GM23248 (cell line): ENCODE results near the gene TNIP1. TPM values are rescaled to one million over a fixed set of nuclear protein-coding genes. Genes with fewer than 3 reads are reported as not detected.
A peak's percentile ranks its signal among the peaks of the same experiment; 100 is the strongest.

Experiments
- DNase-seq: peaks from one replicate; pipeline ENCODE4 v3.0.0-alpha.2; 2015
- H2AFZ ChIP-seq: fragments of 200-600 bp; sonication (generic); 2 replicates; pipeline ENCODE4 v1.6.1; 2016; ENCODE audit warnings: antibody characterized with exemption
- H3F3A ChIP-seq: fragments of 200-600 bp; sonication (generic); 2 replicates; pipeline ENCODE4 v1.6.1; 2016; ENCODE audit warnings: mild to moderate bottlenecking, antibody characterized with exemption, mixed run types; ENCODE audit not compliant: insufficient read depth
- H3K27ac ChIP-seq: fragments of 200-600 bp; sonication (generic); 2 replicates; pipeline ENCODE4 v1.5.1; 2016; ENCODE audit warnings: mild to moderate bottlenecking
- H3K27me3 ChIP-seq: fragments of 200-600 bp; sonication (generic); replicated peaks from 2 replicates; pipeline ENCODE4 v1.6.1; 2016; ENCODE audit warnings: mild to moderate bottlenecking; ENCODE audit not compliant: insufficient read depth
- H3K36me3 ChIP-seq: fragments of 200-600 bp; sonication (generic); 2 replicates; pipeline ENCODE4 v1.6.1; 2016; ENCODE audit warnings: low read depth, mild to moderate bottlenecking
- H3K4me1 ChIP-seq: fragments of 200-600 bp; sonication (generic); 2 replicates; pipeline ENCODE4 v1.6.1; 2016; ENCODE audit warnings: mild to moderate bottlenecking; ENCODE audit not compliant: insufficient read depth
- H3K4me2 ChIP-seq: fragments of 200-600 bp; sonication (generic); one replicate; pipeline ENCODE4 v1.6.1; 2016; ENCODE audit warnings: mild to moderate bottlenecking; ENCODE audit not compliant: unreplicated experiment
- H3K4me3 ChIP-seq: fragments of 200-600 bp; sonication (generic); 2 replicates; pipeline ENCODE4 v1.5.1; 2016; ENCODE audit warnings: mild to moderate bottlenecking
- H3K79me2 ChIP-seq: fragments of 200-600 bp; sonication (generic); 2 replicates; pipeline ENCODE4 v1.6.1; 2016; ENCODE audit warnings: mild to moderate bottlenecking; ENCODE audit not compliant: insufficient read depth
- H3K9ac ChIP-seq: fragments of 200-600 bp; sonication (generic); 2 replicates; pipeline ENCODE4 v1.6.1; 2016; ENCODE audit warnings: mild to moderate bottlenecking
- H3K9me2 ChIP-seq: fragments of 200-600 bp; sonication (generic); 2 replicates; pipeline ENCODE4 v1.6.1; 2016; ENCODE audit warnings: mixed run types, mild to moderate bottlenecking, moderate library complexity; ENCODE audit not compliant: insufficient read depth
- H3K9me3 ChIP-seq: fragments of 200-600 bp; sonication (generic); one replicate; pipeline ENCODE4 v1.6.1; 2017; ENCODE audit warnings: low read depth
- H4K20me1 ChIP-seq: fragments of 200-600 bp; sonication (generic); 2 replicates; pipeline ENCODE4 v1.6.0; 2016; ENCODE audit not compliant: insufficient read depth
- EZH2 ChIP-seq: fragments of 200-600 bp; sonication (generic); IDR thresholded peaks from 2 replicates; pipeline ENCODE4 v1.6.1; 2018; ENCODE audit warnings: antibody characterized with exemption, mild to moderate bottlenecking; ENCODE audit not compliant: insufficient read depth, poor library complexity, severe bottlenecking
- EZH2phosphoT487 ChIP-seq: fragments of 200-600 bp; sonication (generic); IDR thresholded peaks from 2 replicates; pipeline ENCODE4 v1.6.1; 2018; ENCODE audit warnings: antibody characterized with exemption, moderate library complexity, mild to moderate bottlenecking, low read depth; ENCODE audit not compliant: insufficient read depth
- WGBS, 2 experiments: methylation state at CpG; one replicate each; pipeline ENCODE4 v1.1.6; 2015 to 2017; ENCODE audit warnings: low lambda C conversion rate in 2 of 2, low coverage in 1 of 2; ENCODE audit errors: missing lambda C conversion rate in 2 of 2; 5-methylcytosine and 5-hydroxymethylcytosine counted together
- in situ Hi-C: fragments of 300-500 bp; cut with MboI; formaldehyde crosslinking; loops from 2 replicates; pipeline ENCODE4 v1.15.0; 2020
- polyA plus RNA-seq: library from polyadenylated mRNA; unstranded; fragments of >200 nt; fragmentation: Nextera tagmentation; extraction: Ambion mirVana; gene quantifications from 2 replicates; pipeline ENCODE4 v1.2.1, GENCODE V29; 2016
- total RNA-seq: library from RNA; depleted of rRNA; stranded (reverse); fragments of >200 nt; shearing (Covaris generic); gene quantifications from 2 replicates; pipeline ENCODE4 v1.2.3, GENCODE V29; 2014

The TNIP1 gene
- total and polyA plus RNA-seq, 2 experiments from 2014 or later = 43.2 to 88.8 TPM

GRCh38 chr5:151096001-151096373 lies 15.2 kb upstream of the TNIP1 start:
- no peaks in the 10 kb centered on the region for H3K9me3 ChIP-seq
- peaks cover 73% of the 10 kb centered on the region for H3F3A ChIP-seq
- H3K4me1 ChIP-seq = peaks cover 35% of the 10 kb centered on the region
- H3K4me2 ChIP-seq = no peak overlapping the region
- no peak overlapping the region for H3K9ac ChIP-seq
- no peaks in the 10 kb centered on the region for H3K79me2 ChIP-seq
- no peak overlapping the region for H2AFZ ChIP-seq
- no peak for TF ChIP-seq EZH2phosphoT487
- TF ChIP-seq EZH2 = no peak
- 82 to 90% methylated on average over 6 of the region's 6 CpGs for WGBS, 2 experiments
- 0 out of 2 replicates have a peak, but pooled peaks cover 7% of the 10 kb centered on the region for H3K36me3 ChIP-seq
- no peaks in the 10 kb centered on the region for H3K9me2 ChIP-seq
- no peaks in the 10 kb centered on the region for H3K27me3 ChIP-seq
- in situ Hi-C loops = no loop called here
- H3K27ac ChIP-seq = no peak overlapping the region
- no peaks in the 10 kb centered on the region for H4K20me1 ChIP-seq
- no peak for DNase-seq
- H3K4me3 ChIP-seq = no peak overlapping the region

- DNase-seq = peak; percentile 19
- no peaks in the 10 kb centered on the region for H3K9me2 ChIP-seq
- peaks cover 35% of the 10 kb centered on the region for H3K4me1 ChIP-seq
- no peaks in the 10 kb centered on the region for H3K9me3 ChIP-seq
- H3K27me3 ChIP-seq = no peaks in the 10 kb centered on the region
- no peak overlapping the region for H3K4me3 ChIP-seq
- no peak overlapping the region for H2AFZ ChIP-seq
- H3K36me3 ChIP-seq = 0 out of 2 replicates have a peak, but pooled peaks cover 7% of the 10 kb centered on the region
- no peak for TF ChIP-seq EZH2phosphoT487
- TF ChIP-seq EZH2 = no peak
- H3K79me2 ChIP-seq = no peaks in the 10 kb centered on the region
- H3K27ac ChIP-seq = peak overlapping the region; percentile 80; the same call in 1 of the 2 replicates
- in situ Hi-C loops = no loop called here
- H3F3A ChIP-seq = peaks cover 73% of the 10 kb centered on the region
- 64 to 72% methylated on average over 5 of the region's 5 CpGs for WGBS, 2 experiments
- H3K4me2 ChIP-seq = no peak overlapping the region
- H3K9ac ChIP-seq = no peak overlapping the region
- no peaks in the 10 kb centered on the region for H4K20me1 ChIP-seq
Measured at GRCh38 chr5:151095341-151096000, 14.6 kb upstream of the TNIP1 start.

- peaks cover 68% of the 10 kb centered on the region for H3F3A ChIP-seq
- no peaks in the 10 kb centered on the region for H3K9me3 ChIP-seq
- H3K36me3 ChIP-seq = 0 out of 2 replicates have a peak, but pooled peaks cover 7% of the 10 kb centered on the region
- H3K4me1 ChIP-seq = peaks cover 35% of the 10 kb centered on the region
- peak; percentile 39 for DNase-seq
- H4K20me1 ChIP-seq = no peaks in the 10 kb centered on the region
- H3K79me2 ChIP-seq = no peaks in the 10 kb centered on the region
- no peak overlapping the region for H3K9ac ChIP-seq
- in situ Hi-C loops = no loop called here
- peak overlapping the region; percentile 80 for H3K27ac ChIP-seq
- H2AFZ ChIP-seq = no peak overlapping the region
- H3K9me2 ChIP-seq = no peaks in the 10 kb centered on the region
- H3K4me2 ChIP-seq = peak overlapping the region; percentile 77
- TF ChIP-seq EZH2phosphoT487 = no peak
- TF ChIP-seq EZH2 = no peak
- 27 to 41% methylated on average over 6 to 8 of the region's 8 CpGs for WGBS, 2 experiments
- no peak overlapping the region for H3K4me3 ChIP-seq
- H3K27me3 ChIP-seq = no peaks in the 10 kb centered on the region
Measured at GRCh38 chr5:151094852-151095245, 14.0 kb upstream of the TNIP1 start.

GRCh38 chr5:151094030-151094851 lies 13.4 kb upstream of the TNIP1 start:
- Histone ChIP-seq H3K4me1 (peaks cover 35% of the 10 kb centered on the region), H3K79me2 (no peaks in the 10 kb centered on the region), H3K9me3 (no peaks in the 10 kb centered on the region), H3K27ac (peak overlapping the region; percentile 80), H3K36me3 (0 out of 2 replicates have a peak, but pooled peaks cover 3% of the 10 kb centered on the region), H3F3A (peaks cover 61% of the 10 kb centered on the region), H3K4me2 (peak overlapping the region; percentile 77), H3K4me3 (peak overlapping the region; percentile 10; the same call in 1 of the 2 replicates), H3K9ac (peak overlapping the region; percentile 43; the same call in 1 of the 2 replicates), H2AFZ (no peak overlapping the region), H3K9me2 (no peaks in the 10 kb centered on the region), H3K27me3 (no peaks in the 10 kb centered on the region), H4K20me1 (no peaks in the 10 kb centered on the region)
- TF ChIP-seq EZH2 (no peak), EZH2phosphoT487 (no peak)
- in situ Hi-C loops = no loop called here
- 41 to 45% methylated on average over 12 of the region's 12 CpGs for WGBS, 2 experiments
- peak; percentile 60 for DNase-seq
